ENCODE results near the gene CCL13.

GRCh38 chr17:34387566-34387965, 31.3 kb downstream of the CCL13 start:
- no peak for TF ChIP-seq CTCF (IDR thresholded peaks at IDR 0.05)
- no peak for TF ChIP-seq POLR2A (IDR thresholded peaks at IDR 0.05)

Measured in adrenal gland (tissue), 5 donors.